GM19455 (cell line): ENCODE measurements around the gene VASH1.

Source experiments
- ATAC-seq: cut with Tn5 transposase; IDR thresholded peaks from one replicate; pipeline ENCODE4 v1.9.1; 2021; ENCODE audit not compliant: unreplicated experiment

Gene VASH1

DNA sequence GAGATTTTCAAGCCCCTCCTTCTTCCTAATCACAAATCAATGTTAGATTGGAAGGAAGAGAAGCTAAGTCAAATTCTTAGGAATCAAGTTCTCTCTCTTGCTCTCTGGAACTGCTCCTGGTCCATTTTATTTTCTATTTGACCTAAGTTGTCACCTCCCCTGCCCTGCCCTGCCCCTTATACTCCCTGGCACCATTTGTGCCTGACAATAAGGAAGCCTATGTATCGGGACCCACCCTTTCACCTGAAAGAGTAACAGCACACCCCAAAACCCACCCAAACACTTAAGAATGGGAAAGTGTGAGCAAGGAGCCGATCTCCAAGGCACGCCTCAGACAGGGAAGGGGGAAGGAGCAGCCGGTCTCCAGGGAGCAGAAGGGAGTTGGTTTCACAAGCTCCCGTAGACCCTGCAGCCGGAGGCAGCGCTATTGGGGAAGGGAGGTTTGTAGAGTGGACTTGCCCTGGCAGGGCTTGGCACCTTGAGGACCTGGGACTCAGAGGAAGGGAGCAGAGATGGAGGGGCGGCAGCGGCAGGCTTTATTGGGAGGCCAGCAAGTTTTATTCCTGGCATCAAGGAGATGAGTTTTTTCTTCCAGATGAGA lies 66.5 kb downstream of the VASH1 start:
- no peak for ATAC-seq

DNA sequence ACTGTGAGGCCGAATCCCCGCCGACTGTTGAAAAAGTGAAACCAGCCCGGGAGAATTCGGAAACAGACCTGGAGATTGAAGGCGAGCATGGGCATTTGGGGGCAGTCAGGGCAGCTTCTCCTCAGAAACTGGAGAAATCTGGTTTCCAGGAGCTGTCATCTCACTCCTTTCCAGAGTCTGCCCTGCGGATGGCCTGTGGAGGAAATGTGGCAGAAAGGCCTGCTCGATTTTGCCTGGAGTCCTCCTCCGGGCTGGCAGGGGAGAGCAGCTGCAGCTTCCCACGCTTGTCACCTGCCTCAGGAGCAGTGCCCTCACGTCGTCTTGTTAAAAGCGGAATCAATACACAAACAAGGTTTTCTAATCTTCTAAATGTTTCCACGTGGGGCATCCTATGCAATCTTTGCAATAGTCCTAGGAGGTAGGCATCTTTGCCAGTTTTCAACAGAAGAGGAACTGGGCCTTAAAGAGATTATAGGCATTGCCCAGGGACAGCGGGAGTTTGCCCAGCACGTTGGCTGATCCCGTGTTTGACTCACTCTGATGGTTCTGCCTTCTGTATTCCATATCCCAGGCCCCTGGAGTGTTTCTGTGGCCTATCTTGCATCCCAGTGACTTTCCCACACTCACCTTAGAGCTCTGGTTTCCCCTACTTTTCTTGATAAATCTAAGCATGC lies 67.2 kb downstream of the VASH1 start:
- ATAC-seq: no peak

DNA sequence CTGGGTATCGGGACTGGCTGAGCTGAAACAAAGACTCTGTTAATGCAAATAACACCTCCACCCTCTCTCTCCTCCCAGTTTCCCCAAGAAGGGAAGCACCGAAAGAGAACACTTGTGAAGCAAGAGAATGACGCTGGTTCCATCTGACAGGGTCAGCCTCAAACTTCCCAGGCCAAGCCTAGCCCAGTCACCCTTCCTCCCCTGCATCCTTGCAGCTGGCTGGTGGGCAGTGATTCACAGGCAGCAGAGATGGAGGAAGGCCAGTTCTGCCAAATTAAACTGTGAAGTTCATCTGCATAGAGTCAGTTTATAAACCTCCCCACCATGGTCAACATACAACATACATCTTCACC lies 67.7 kb downstream of the VASH1 start:
- no peak for ATAC-seq

DNA sequence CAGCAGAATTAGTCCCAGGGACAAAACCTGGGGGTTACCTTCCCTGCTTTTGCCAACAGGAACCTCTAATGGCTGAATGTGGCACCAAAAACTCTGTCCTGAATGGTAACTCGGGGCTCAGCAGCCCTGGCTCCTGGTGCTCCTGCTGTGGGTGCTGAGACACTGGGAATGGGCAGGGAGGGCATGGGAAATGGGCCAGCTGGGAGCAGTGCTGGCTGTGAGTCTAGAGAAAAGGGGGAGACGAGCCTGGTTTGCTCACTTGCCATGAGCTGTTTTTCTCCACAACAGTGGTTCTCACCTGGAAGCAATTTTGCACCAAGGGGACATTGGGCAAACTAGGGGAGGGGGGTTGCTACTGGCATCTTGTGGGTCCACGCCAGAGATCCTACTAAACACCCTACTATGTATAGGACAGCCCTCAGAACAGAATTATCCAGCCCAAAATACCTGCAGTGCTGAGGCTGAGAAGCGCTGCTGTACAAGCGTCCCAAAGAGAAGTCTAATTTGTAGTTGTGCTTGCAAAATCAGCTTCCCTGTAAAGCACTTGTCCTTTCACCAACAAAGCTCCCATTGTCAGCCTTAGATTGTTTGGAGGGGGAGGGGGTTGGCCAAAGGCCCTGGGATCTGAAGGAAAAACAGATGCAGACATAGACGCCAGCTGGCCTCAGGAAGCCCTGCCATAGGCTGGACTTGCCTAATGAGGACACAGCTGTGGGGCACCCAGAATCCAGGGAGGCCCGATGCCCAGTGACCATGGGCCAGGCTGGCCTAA lies 68.6 kb downstream of the VASH1 start:
- no peak for ATAC-seq

DNA sequence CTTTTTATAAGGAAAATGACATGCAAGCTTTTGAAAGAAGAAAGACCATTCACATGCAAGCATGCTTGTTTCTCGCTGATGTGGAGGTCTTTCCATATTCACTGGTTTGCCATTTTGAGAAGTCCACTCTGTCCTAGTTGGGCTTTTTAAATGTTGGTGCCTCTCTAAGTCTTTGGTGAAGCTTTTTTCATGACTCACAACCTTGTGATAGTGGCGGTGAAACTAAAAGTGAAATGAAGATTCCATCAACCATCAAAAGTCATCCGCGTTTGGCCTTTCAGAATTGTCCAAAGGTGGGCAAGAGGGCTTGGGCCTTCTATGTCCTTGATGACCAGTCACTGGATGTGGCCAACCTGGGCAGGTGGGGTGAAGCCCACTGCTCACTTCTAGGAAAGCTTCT lies 69.3 kb downstream of the VASH1 start:
- ATAC-seq: no peak

DNA sequence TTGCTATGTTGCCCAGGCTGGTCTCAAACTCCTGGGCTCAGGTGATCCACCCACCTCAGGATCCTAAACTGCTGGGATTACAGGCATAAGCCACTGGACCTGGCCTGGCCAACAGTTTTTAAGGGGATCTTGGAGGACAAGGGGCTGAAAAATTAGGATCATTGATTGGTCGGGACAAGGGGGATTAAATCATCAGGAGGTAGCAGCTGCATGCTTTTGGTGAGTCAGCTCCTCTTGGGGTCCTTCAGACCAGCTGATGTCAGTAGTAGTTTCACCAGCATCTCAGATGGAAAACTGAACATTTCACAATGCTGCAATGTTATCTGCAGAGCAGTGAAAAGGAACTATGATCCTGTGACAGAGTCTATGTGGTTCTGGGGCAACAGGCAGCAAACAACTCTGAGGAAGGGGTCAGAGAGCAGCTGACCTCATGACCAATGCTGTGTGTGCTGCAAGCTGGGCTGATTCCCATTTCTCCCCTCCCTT lies 71.3 kb downstream of the VASH1 start:
- no peak for ATAC-seq
